HepG2 (cell line): ENCODE measurements around the gene KRTCAP2. TPM values are rescaled to one million over a fixed set of nuclear protein-coding genes. Genes with fewer than 3 reads are reported as not detected.

Experiments used
- CBX1 ChIP-seq: IDR thresholded peaks from one replicate; pipeline ENCODE4 v1.6.1; 2016; ENCODE audit warnings: antibody characterized with exemption, low read depth
- CBX5 ChIP-seq: sonication (generic); formaldehyde crosslinking; IDR thresholded peaks from 2 replicates; pipeline ENCODE4 v1.4.0; 2020; ENCODE audit warnings: missing genetic modification reagents, borderline replicate concordance
- DZIP1 ChIP-seq: sonication (generic); formaldehyde crosslinking; IDR thresholded peaks from 2 replicates; pipeline ENCODE4 v1.5.0; 2020; ENCODE audit warnings: mild to moderate bottlenecking, missing genetic modification reagents
- FOXM1 ChIP-seq: sonication (generic); formaldehyde crosslinking; IDR thresholded peaks from 2 replicates; pipeline ENCODE4 v1.5.0; 2020; ENCODE audit warnings: missing genetic modification reagents
- HNF4G ChIP-seq, 2 experiments: sonication (generic) in 1 of 2; formaldehyde crosslinking in 1 of 2; IDR thresholded peaks; 2 replicates each; pipeline versions ENCODE4 v1.4.0 to v1.6.1; 2011 to 2020; ENCODE audit warnings: borderline replicate concordance in 2 of 2, low read depth in 2 of 2, mild to moderate bottlenecking in 2 of 2, low read length in 1 of 2, missing genetic modification reagents in 1 of 2, moderate library complexity in 1 of 2
- MAF1 ChIP-seq: sonication (generic); formaldehyde crosslinking; IDR thresholded peaks from 2 replicates; pipeline ENCODE4 v1.5.0; 2020; ENCODE audit warnings: missing genetic modification reagents, borderline replicate concordance
- MLLT10 ChIP-seq: sonication (generic); formaldehyde crosslinking; IDR thresholded peaks from 2 replicates; pipeline ENCODE4 v1.4.0; 2020; ENCODE audit warnings: missing genetic modification reagents
- MTA1 ChIP-seq: sonication (generic); formaldehyde crosslinking; IDR thresholded peaks from 2 replicates; pipeline ENCODE4 v1.4.0; 2020; ENCODE audit warnings: missing genetic modification reagents, mild to moderate bottlenecking, borderline replicate concordance
- MTF1 ChIP-seq: sonication (generic); formaldehyde crosslinking; IDR thresholded peaks from 2 replicates; pipeline ENCODE4 v1.5.0; 2020; ENCODE audit warnings: missing genetic modification reagents
- SMAD3 ChIP-seq: sonication (generic); formaldehyde crosslinking; IDR thresholded peaks from 2 replicates; pipeline ENCODE4 v1.4.0; 2020; ENCODE audit warnings: missing genetic modification reagents
- TEAD2 ChIP-seq: sonication (generic); formaldehyde crosslinking; IDR thresholded peaks from 2 replicates; pipeline ENCODE4 v1.9.0; 2021; ENCODE audit warnings: missing genetic modification reagents
- TFDP1 ChIP-seq: IDR thresholded peaks from 2 replicates; pipeline ENCODE4 v1.6.1; 2016; ENCODE audit warnings: missing compliant biosample characterization, missing genetic modification reagents, borderline replicate concordance
- TGIF2 ChIP-seq: IDR thresholded peaks from 2 replicates; pipeline ENCODE4 v1.6.1; 2016; ENCODE audit warnings: control low read depth, missing compliant biosample characterization
- ZBTB20 ChIP-seq: sonication (generic); formaldehyde crosslinking; IDR thresholded peaks from 2 replicates; pipeline ENCODE4 v1.8.1; 2023; ENCODE audit warnings: missing genetic modification reagents, low read depth, mild to moderate bottlenecking, borderline replicate concordance
- ZNF460 ChIP-seq: sonication (generic); formaldehyde crosslinking; IDR thresholded peaks from 2 replicates; pipeline ENCODE4 v1.5.1; 2020; ENCODE audit warnings: missing genetic modification reagents, mild to moderate bottlenecking, borderline replicate concordance
- ZNF609 ChIP-seq: sonication (generic); formaldehyde crosslinking; IDR thresholded peaks from 2 replicates; pipeline ENCODE4 v1.4.0; 2020; ENCODE audit warnings: mild to moderate bottlenecking, missing genetic modification reagents, borderline replicate concordance
- ZNF616 ChIP-seq: sonication (generic); formaldehyde crosslinking; IDR thresholded peaks from 2 replicates; pipeline ENCODE4 v1.5.0; 2020; ENCODE audit warnings: low read depth, mild to moderate bottlenecking, missing genetic modification reagents
- ZNF672 ChIP-seq: sonication (generic); formaldehyde crosslinking; IDR thresholded peaks from 2 replicates; pipeline ENCODE4 v1.8.1; 2022; ENCODE audit warnings: missing genetic modification reagents
- ZNF800 ChIP-seq: sonication (generic); formaldehyde crosslinking; IDR thresholded peaks from 2 replicates; pipeline ENCODE4 v1.4.0; 2020; ENCODE audit warnings: missing genetic modification reagents
- polyA plus RNA-seq, 8 experiments: library from polyadenylated mRNA; depleted of rRNA in 3 of 8; stranded (reverse) in 7 of 8; unstranded in 1 of 8; fragments of >200 nt; fragmentation: Illumina TruSeq in 4 of 8; extraction: Trizol in 4 of 8; gene quantifications; 2 replicates each; pipeline versions ENCODE4 v1.2.1 to v1.2.3, GENCODE V29; 2011 to 2016; ENCODE audit warnings: low read depth in 4 of 8, missing spikeins in 1 of 8, mixed read lengths in 1 of 8; ENCODE audit not compliant: insufficient read depth in 1 of 8
- total RNA-seq, 5 experiments: library from RNA; depleted of rRNA; stranded (reverse); fragments of >200 nt; fragmentation: Illumina TruSeq; extraction: Trizol; gene quantifications; 2 replicates each; pipeline ENCODE4 v1.2.3, GENCODE V29; 2016; ENCODE audit warnings: low read depth in 1 of 5

KRTCAP2 gene
- total and polyA plus RNA-seq, 2 of the 13 experiments (the other 11 are each of a cell fraction or from before 2014, with no cell fraction given) = 77.3 to 79.4 TPM

- peak; percentile 64 for TF ChIP-seq ZNF609
- no peak for TF ChIP-seq CBX1
- no peak for TF ChIP-seq MTF1 (CRISPR knock-in tag)
- no peak for TF ChIP-seq FOXM1
- no peak for TF ChIP-seq SMAD3
- TF ChIP-seq MTA1 (CRISPR knock-in tag) = 0 out of 2 replicates have a peak, but pooled peaks have one; percentile 41
- TF ChIP-seq TGIF2 = peak; percentile 39; the same call in 1 of the 2 replicates
- no peak for TF ChIP-seq CBX5
- TF ChIP-seq TEAD2 (CRISPR knock-in tag) = no peak
- TF ChIP-seq ZNF800 (CRISPR knock-in tag) = no peak
- no peak for TF ChIP-seq DZIP1 (CRISPR knock-in tag)
- TF ChIP-seq ZNF460 = no peak
- peak; percentile 29; the same call in 1 of the 2 replicates for TF ChIP-seq TFDP1 (CRISPR knock-in tag)
- no peak for TF ChIP-seq MLLT10
- TF ChIP-seq ZNF672 (CRISPR knock-in tag) = no peak
- no peak for TF ChIP-seq ZNF616 (CRISPR knock-in tag)
- TF ChIP-seq HNF4G (IDR thresholded peaks at IDR 0.05; ENCODE audit: borderline replicate concordance, low read depth, low read length) = peak; percentile 79; the same call in 1 of the 2 replicates
- TF ChIP-seq HNF4G (CRISPR knock-in tag; IDR thresholded peaks at IDR 0.05; ENCODE audit: borderline replicate concordance, low read depth) = peak; percentile 78; the same call in 1 of the 2 replicates
- no peak for TF ChIP-seq ZBTB20 (CRISPR knock-in tag)
- no peak for TF ChIP-seq MAF1 (CRISPR knock-in tag)
Measured at GRCh38 chr1:155178441-155179111, 5.5 kb upstream of the KRTCAP2 start (continued).
